H9 (cell line): ENCODE data around the gene SEMA5A. TPM values are rescaled to one million over a fixed set of nuclear protein-coding genes. Genes with fewer than 3 reads are reported as not detected.

Experiments used
- DNase-seq: peaks from one replicate; pipeline ENCODE4 v3.0.0-alpha.2; 2017
- H2AFZ ChIP-seq: one replicate; pipeline ENCODE4 v1.6.1; 2013; ENCODE audit warnings: mild to moderate bottlenecking, low read length, control low read depth, moderate library complexity
- H2AK5ac ChIP-seq: 2 replicates; pipeline ENCODE4 v1.6.1; 2013; ENCODE audit warnings: low read length, control low read depth, mixed read lengths; ENCODE audit not compliant: insufficient read length
- H2BK120ac ChIP-seq: one replicate; pipeline ENCODE4 v1.6.1; 2013; ENCODE audit warnings: low read depth, mild to moderate bottlenecking, low read length, control low read depth, inconsistent platforms; ENCODE audit not compliant: poor library complexity, severe bottlenecking
- H2BK12ac ChIP-seq: 2 replicates; pipeline ENCODE4 v1.6.1; 2013; ENCODE audit warnings: low read length, control low read depth, mixed read lengths, low read depth; ENCODE audit not compliant: insufficient read length
- H2BK15ac ChIP-seq: 2 replicates; pipeline ENCODE4 v1.6.1; 2013; ENCODE audit warnings: low read depth, low read length, control low read depth
- H2BK20ac ChIP-seq: one replicate; pipeline ENCODE4 v1.6.1; 2013; ENCODE audit warnings: low read depth, mild to moderate bottlenecking, low read length, control low read depth, inconsistent platforms; ENCODE audit not compliant: poor library complexity, severe bottlenecking
- H2BK5ac ChIP-seq: 2 replicates; pipeline ENCODE4 v1.6.1; 2013; ENCODE audit warnings: low read length, control low read depth, mixed read lengths; ENCODE audit not compliant: insufficient read length
- H3K14ac ChIP-seq: 2 replicates; pipeline ENCODE4 v1.6.1; 2013; ENCODE audit warnings: low read length, control low read depth; ENCODE audit not compliant: insufficient read depth
- H3K18ac ChIP-seq: 2 replicates; pipeline ENCODE4 v1.6.1; 2013; ENCODE audit warnings: low read depth, mild to moderate bottlenecking, mixed read lengths, low read length, control low read depth; ENCODE audit not compliant: insufficient read length
- H3K23ac ChIP-seq: 2 replicates; pipeline ENCODE4 v1.6.1; 2013; ENCODE audit warnings: low read length, control low read depth, mixed read lengths, low read depth; ENCODE audit not compliant: insufficient read length
- H3K23me2 ChIP-seq: 2 replicates; pipeline ENCODE4 v1.6.1; 2013; ENCODE audit warnings: low read depth, mild to moderate bottlenecking, mixed read lengths, low read length, control low read depth; ENCODE audit not compliant: insufficient read length, poor library complexity, severe bottlenecking
- H3K27ac ChIP-seq: 2 replicates; pipeline ENCODE4 v1.5.1; 2013; ENCODE audit warnings: low read length, control low read depth, mixed read lengths, low read depth; ENCODE audit not compliant: insufficient read length
- H3K27me3 ChIP-seq: 2 replicates; pipeline ENCODE4 v1.6.1; 2013; ENCODE audit warnings: low read length, control low read depth, inconsistent platforms; ENCODE audit not compliant: insufficient read depth
- H3K4ac ChIP-seq: 2 replicates; pipeline ENCODE4 v1.6.1; 2013; ENCODE audit warnings: low read depth, mild to moderate bottlenecking, control low read depth, inconsistent platforms, low read length, moderate library complexity
- H3K4me1 ChIP-seq: 2 replicates; pipeline ENCODE4 v1.6.1; 2013; ENCODE audit warnings: low read length, control low read depth, inconsistent platforms; ENCODE audit not compliant: insufficient read depth
- H3K4me2 ChIP-seq: 2 replicates; pipeline ENCODE4 v1.6.1; 2013; ENCODE audit warnings: low read length, control low read depth, mixed read lengths; ENCODE audit not compliant: insufficient read length, insufficient read depth
- H3K56ac ChIP-seq: 2 replicates; pipeline ENCODE4 v1.6.1; 2013; ENCODE audit warnings: low read depth, mild to moderate bottlenecking, mixed read lengths, low read length, control low read depth; ENCODE audit not compliant: insufficient read length
- H3K79me1 ChIP-seq: 2 replicates; pipeline ENCODE4 v1.6.1; 2013; ENCODE audit warnings: low read depth, mild to moderate bottlenecking, moderate library complexity, low read length, control low read depth, inconsistent platforms; ENCODE audit not compliant: insufficient read depth, poor library complexity, severe bottlenecking
- H3K79me2 ChIP-seq: 2 replicates; pipeline ENCODE4 v1.6.1; 2013; ENCODE audit warnings: low read length, control low read depth, inconsistent platforms; ENCODE audit not compliant: insufficient read depth
- H3K9ac ChIP-seq: 2 replicates; pipeline ENCODE4 v1.6.1; 2013; ENCODE audit warnings: low read length, control low read depth, mixed read lengths; ENCODE audit not compliant: insufficient read length; ENCODE audit errors: extremely low read depth
- H3K9me3 ChIP-seq: one replicate; pipeline ENCODE4 v1.6.1; 2013; ENCODE audit warnings: low read depth, low read length, inconsistent platforms; ENCODE audit not compliant: control insufficient read depth
- H3T11ph ChIP-seq: one replicate; pipeline ENCODE4 v1.6.1; 2013; ENCODE audit warnings: mild to moderate bottlenecking, low read length, control low read depth, inconsistent platforms
- H4K20me1 ChIP-seq: one replicate; pipeline ENCODE4 v1.6.1; 2013; ENCODE audit not compliant: control insufficient read depth, insufficient read length, insufficient read depth
- H4K5ac ChIP-seq: 2 replicates; pipeline ENCODE4 v1.6.1; 2013; ENCODE audit warnings: low read depth, mild to moderate bottlenecking, mixed read lengths, low read length, control low read depth; ENCODE audit not compliant: insufficient read length
- H4K8ac ChIP-seq: replicated peaks from 2 replicates; pipeline ENCODE4 v1.6.1; 2013; ENCODE audit warnings: low read length, control low read depth, mixed read lengths, low read depth; ENCODE audit not compliant: insufficient read length
- H4K91ac ChIP-seq: 2 replicates; pipeline ENCODE4 v1.6.1; 2013; ENCODE audit warnings: low read depth, mild to moderate bottlenecking, moderate library complexity, mixed read lengths, low read length, control low read depth; ENCODE audit not compliant: insufficient read length
- H3K27ac Mint-ChIP-seq, 3 experiments: 2 replicates in 2 of 3; 3 replicates in 1 of 3; pipeline ENCODE4 v1.8.0; 2020 to 2021; ENCODE audit warnings: mixed read lengths in 3 of 3, mild to moderate bottlenecking in 1 of 3, moderate library complexity in 1 of 3
- H3K27me3 Mint-ChIP-seq: 2 replicates; pipeline ENCODE4 v1.8.0; 2021; ENCODE audit warnings: low read depth, mild to moderate bottlenecking, moderate library complexity, mixed read lengths
- H3K36me3 Mint-ChIP-seq, 3 experiments: 2 replicates in 2 of 3; 3 replicates in 1 of 3; pipeline ENCODE4 v1.8.0; 2020 to 2021; ENCODE audit warnings: low read depth in 3 of 3, mixed read lengths in 3 of 3; ENCODE audit not compliant: insufficient read depth in 1 of 3
- H3K4me1 Mint-ChIP-seq, 2 experiments: 2 replicates each; pipeline ENCODE4 v1.8.0; 2020; ENCODE audit warnings: mixed read lengths in 2 of 2
- H3K4me3 Mint-ChIP-seq, 2 experiments: 2 replicates in 1 of 2; 3 replicates in 1 of 2; pipeline ENCODE4 v1.8.0; 2020 to 2021; ENCODE audit warnings: mild to moderate bottlenecking in 2 of 2, mixed read lengths in 2 of 2, moderate library complexity in 1 of 2
- H3K9me3 Mint-ChIP-seq, 2 experiments: 2 replicates in 1 of 2; 3 replicates in 1 of 2; pipeline ENCODE4 v1.8.0; 2020; ENCODE audit warnings: mild to moderate bottlenecking in 2 of 2, mixed read lengths in 2 of 2, moderate library complexity in 1 of 2
- whole genome bisulfite sequencing: extraction: QIAGEN DNeasy Blood & Tissue Kit; methylation state at CpG from one replicate; pipeline ENCODE4 v1.1.7; 2013; ENCODE audit warnings: missing lambda C conversion rate, low lambda C conversion rate, mixed read lengths; ENCODE audit not compliant: insufficient read length; ENCODE audit errors: extremely low coverage; 5-methylcytosine and 5-hydroxymethylcytosine counted together
- total RNA-seq: library from RNA; stranded (reverse); gene quantifications from 2 replicates; pipeline ENCODE4 v1.2.1, GENCODE V29; 2021
- TF ChIP-seq, protein P1 (sequence below): fragments of 200-600 bp; sonication (generic); conservative IDR thresholded peaks from 3 replicates; pipeline ENCODE4 v1.8.0; 2021; ENCODE audit warnings: antibody characterized with exemption, mild to moderate bottlenecking

The SEMA5A gene
- total RNA-seq, 1 experiment from 2014 or later = 4.3 TPM

GRCh38 chr5:9156282-9156681 lies 389.6 kb downstream of the SEMA5A start:
- Histone ChIP-seq H2BK20ac (no peak overlapping the region), H4K5ac (peak overlapping the region; percentile 42), H3K56ac (no peak overlapping the region), H3K18ac (no peak overlapping the region), H2BK15ac (no peak overlapping the region), H2BK5ac (no peak overlapping the region), H3K14ac (no peak overlapping the region), H3K27me3 (no peaks in the 10 kb centered on the region), H3K4ac (no peak overlapping the region), H3T11ph (no peak overlapping the region), H3K9ac (no peak overlapping the region), H4K20me1 (no peaks in the 10 kb centered on the region), H2AK5ac (no peak overlapping the region), H3K4me2 (no peak overlapping the region), H3K23ac (no peak overlapping the region), H3K79me2 (no peaks in the 10 kb centered on the region), H3K23me2 (no peaks in the 10 kb centered on the region), H4K91ac (no peak overlapping the region), H3K79me1 (no peaks in the 10 kb centered on the region), H2BK120ac (no peak overlapping the region), H4K8ac (no peak overlapping the region), H3K9me3 (no peaks in the 10 kb centered on the region), H2BK12ac (no peak overlapping the region), H3K4me1 (no peaks in the 10 kb centered on the region), H3K27ac (no peak overlapping the region), H2AFZ (no peak overlapping the region)
- Mint-ChIP-seq H3K9me3 (no peaks in the 10 kb centered on the region; a peak in 1 of 5 replicates), H3K4me1 (peaks cover 0 to 2% of the 10 kb centered on the region in 2 experiments; a peak in 1 of 4 replicates), H3K27ac (no peak overlapping the region; a peak in 1 of 7 replicates), H3K4me3 (no peak overlapping the region), H3K27me3 (no peaks in the 10 kb centered on the region), H3K36me3 (no peaks in the 10 kb centered on the region; a peak in 1 of 7 replicates)
- TF ChIP-seq, protein P1, sequence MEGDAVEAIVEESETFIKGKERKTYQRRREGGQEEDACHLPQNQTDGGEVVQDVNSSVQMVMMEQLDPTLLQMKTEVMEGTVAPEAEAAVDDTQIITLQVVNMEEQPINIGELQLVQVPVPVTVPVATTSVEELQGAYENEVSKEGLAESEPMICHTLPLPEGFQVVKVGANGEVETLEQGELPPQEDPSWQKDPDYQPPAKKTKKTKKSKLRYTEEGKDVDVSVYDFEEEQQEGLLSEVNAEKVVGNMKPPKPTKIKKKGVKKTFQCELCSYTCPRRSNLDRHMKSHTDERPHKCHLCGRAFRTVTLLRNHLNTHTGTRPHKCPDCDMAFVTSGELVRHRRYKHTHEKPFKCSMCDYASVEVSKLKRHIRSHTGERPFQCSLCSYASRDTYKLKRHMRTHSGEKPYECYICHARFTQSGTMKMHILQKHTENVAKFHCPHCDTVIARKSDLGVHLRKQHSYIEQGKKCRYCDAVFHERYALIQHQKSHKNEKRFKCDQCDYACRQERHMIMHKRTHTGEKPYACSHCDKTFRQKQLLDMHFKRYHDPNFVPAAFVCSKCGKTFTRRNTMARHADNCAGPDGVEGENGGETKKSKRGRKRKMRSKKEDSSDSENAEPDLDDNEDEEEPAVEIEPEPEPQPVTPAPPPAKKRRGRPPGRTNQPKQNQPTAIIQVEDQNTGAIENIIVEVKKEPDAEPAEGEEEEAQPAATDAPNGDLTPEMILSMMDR = peak; percentile 66
- WGBS = no CpG with 5 or more reads among the region's 2 CpGs
- peak; percentile 69 for DNase-seq
